Stimulated activated CD8-positive, alpha-beta memory T cell treated with anti-CD3 and anti-CD28 coated beads, Interleukin-4, amount 100 ng/mL, for 24 hours (primary cell): Measurements from ENCODE around the gene AKAP9.
"Not testable (repeated sequence)": the region's sequence is repeated elsewhere in the genome, so short reads cannot be mapped to it uniquely, and the experiment has no call there.

Source experiments
- DNase-seq: peaks from one replicate; pipeline ENCODE4 v3.0.0-alpha.2; 2020; ENCODE audit warnings: low read depth

AKAP9 gene

DNA sequence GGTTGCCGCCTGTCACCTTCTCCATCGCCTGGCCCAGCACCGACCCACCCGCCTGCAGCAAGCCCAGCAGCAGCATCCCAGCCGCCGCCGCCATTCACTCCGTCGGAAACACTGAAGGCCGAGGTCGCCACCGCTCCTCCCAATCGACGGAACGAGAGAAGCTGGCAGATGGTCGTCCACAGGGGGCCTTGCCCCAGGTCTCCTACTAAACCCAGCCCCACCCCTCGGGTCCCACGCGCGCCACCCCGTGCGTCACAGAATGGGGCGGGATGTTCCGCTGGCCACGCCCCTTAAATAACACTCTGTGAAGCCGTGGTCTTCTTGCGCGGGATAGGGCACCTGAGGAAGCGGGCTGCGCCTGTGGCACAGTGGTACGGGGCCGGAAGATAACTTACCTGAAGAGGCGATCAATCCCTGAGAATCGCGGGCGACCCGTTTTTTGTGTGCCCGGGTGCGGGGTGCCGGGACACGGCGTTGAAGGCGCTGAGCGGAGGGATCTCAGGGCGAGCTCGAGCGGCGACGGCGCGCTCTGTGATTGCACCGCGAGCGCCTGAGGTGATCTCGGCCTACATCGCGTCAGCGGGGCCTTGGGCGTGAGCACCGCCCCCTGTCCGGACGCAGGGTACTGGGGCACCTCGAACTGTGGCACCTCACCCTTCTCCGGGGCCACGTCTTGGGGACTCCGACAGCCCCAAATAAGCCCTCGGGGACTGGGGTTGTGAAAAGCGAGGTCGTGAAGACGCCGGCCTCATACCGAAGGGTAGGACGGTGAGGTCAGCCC is 193.8 kb downstream of the AKAP9 start, which contains the start of gene CYP51A1:
TSS of gene CYP51A1 (minus strand) at position 207 of the 781 bp plus-strand sequence. CDS start at position 94, 113 bp downstream.
- DNase-seq, result peak; percentile 85

DNA sequence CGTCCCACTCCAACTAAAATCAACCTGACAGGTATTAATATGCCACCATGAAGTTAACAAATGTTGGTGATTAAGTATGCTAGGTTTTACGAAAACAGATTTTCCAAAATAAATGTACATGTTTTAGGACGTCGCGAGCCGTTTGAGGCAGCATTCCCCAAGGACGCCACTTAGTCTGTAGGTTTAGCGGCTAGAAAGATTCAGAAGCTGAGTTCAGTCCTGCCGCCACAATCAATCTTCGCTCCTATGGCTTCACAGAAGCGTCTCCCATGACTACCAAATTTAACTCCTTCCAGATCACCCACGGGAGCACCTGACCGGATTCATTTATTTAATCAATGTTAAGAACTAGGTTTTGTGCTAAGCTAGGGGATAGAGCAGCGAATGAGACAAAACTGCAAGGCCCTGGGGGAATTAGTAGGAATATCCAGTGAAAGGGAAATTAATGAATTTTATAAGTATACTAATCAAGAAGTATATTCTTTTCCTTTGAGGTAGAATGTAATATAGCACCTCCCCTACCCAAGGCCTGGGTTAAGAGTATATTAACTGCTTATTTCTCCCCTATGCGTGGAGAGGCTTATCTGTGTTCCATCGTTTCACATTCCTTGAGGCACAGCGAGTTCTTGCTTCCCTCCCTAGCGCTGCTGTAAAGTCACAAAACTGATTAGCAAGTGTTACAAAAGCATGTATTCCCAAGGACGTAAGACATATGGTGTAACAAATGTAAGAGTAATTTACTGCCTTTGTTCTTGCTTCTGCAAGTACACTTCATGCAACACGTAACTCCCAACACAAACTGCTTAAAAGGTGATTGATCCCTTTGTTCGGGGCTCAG is 194.6 kb downstream of the AKAP9 start:
- DNase-seq, result no peak

DNA sequence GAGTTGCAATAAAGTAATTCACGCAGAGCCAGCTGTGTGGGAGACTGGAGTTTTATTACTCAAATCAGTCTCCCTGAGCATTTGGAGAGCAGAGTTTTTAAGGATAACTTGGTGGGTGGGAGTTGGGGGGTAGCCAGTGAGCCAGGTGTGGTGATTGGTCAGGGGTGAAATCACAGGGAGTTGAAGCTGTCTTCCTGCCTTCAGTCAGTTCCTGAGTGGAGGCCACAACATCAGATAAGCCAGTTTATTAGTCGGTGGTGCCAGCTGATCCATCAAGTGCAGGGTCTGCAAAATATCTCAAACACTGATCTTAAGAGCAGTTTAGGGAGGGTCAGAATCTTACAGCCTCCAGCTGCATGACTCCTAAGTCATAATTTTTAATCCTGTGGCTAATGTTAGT is 196.9 kb downstream of the AKAP9 start:
- no peak for DNase-seq

DNA sequence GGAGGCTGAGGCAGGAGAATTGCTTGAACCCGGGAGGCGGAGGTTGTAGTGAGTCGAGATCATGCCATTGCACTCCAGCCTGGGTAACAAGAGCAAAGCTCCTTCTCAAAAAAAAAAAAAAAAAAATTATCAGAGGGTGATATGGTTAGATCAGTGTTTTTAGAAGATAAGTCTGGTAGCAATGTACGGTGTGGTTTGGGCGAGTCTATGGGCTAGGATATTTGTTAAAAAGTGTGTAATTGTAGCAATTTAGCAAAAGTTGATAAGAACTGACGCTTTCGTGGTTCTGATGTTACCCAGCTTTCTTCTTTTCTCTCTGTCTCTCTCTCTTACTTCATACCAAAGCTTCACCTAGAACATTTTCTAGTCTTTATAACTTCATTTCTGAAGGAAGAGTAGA is 200.5 kb downstream of the AKAP9 start:
- no peak for DNase-seq

DNA sequence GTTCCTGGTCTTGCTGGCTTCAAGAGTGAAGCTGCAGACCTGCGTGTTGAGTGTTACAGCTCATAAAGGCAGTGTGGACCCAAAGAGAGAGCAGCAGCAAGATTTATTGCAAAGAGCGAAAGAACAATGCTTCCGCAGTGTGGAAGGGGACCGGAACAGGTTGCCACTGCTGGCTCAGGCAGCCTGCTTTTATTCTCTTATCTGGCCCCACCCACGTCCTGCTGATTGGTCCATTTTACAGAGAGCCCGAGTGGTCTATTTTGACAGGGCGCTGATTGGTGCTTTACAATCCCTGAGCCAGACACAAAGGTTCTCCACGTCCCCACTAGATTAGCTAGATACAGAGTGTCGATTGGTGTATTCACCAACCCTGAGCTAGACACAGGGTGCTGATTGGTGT is 202.1 kb downstream of the AKAP9 start:
- not testable (repeated sequence) for DNase-seq

DNA sequence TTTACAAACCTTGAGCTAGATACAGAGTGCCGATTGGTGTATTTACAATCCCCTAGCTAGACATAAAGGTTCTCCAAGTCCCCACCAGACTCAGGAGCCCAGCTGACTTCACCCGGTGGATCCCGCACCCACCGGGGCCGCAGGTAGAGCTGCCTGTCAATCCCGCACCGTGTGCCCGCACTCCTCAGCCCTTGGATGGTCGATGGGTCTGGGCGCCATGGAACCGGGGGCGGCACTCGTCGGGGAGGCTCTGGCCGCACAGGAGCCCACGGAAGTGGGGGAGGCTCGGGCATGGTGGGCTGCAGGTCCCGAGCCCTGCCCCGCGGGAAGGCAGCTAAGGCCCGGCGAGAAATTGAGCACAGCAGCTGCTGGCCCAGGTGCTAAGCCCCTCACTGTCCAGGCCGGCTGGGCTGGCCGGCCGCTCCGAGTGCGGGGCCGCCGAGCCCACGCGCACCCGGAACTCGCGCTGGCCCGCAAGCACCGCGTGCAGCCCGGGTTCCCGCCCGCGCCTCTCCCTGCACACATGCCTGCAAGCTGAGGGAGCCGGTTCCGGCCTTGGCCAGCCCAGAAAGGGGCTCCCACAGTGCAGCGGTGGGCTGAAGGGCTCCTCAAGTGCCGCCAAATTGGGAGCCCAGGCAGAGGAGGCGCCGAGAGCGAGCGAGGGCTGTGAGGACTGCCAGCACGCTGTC is 202.7 kb downstream of the AKAP9 start:
- DNase-seq, result not testable (repeated sequence)

DNA sequence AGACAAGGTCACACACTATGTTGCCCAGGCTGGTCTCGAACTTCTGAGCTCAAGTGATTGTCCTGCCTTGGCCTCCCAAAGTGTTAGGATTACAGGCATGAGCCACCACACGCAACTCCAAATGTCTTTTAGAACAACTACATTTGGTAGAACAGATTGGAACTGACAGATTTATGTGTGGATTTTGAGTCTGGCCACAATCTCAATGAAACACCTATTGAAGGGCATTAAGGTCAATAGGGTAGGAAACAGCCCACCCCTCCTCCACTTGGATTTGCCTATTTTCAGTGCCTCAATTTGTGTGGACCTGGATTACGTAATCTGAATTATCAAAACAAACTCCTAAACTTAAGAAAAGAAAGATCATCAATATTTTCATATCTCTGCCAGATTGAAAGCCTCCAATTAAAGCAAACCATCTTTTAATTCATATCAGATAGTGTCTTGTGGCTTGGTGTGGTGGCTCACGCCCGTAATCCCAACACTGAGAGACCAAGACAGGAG is 209.1 kb downstream of the AKAP9 start:
- DNase-seq, result no peak

DNA sequence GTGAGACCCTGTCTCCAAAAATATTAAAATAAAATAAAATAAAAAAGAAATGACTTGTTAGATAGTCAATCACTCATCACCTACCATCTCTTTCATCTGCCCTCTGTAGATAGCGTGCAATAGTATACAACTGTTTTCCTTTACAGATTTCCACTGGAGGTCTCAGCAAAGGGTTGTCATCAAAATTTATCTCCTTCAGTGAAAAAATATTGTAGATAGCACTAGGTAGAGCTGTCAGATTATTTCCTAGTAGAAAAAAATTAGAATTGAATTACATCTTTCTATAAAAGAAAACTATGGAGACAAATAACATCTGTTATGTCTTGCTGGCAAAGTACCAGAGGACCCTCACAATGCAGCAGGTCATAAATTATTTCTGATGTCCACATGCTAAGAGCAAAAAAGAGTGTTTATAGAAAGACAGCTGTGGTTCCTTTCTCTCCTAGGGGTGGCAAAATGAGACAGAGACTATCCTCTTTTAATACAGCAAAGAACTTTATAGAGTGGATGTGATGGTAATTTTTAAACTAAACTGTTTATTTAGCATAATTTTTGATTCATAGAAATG is 209.9 kb downstream of the AKAP9 start:
- DNase-seq, result no peak

DNA sequence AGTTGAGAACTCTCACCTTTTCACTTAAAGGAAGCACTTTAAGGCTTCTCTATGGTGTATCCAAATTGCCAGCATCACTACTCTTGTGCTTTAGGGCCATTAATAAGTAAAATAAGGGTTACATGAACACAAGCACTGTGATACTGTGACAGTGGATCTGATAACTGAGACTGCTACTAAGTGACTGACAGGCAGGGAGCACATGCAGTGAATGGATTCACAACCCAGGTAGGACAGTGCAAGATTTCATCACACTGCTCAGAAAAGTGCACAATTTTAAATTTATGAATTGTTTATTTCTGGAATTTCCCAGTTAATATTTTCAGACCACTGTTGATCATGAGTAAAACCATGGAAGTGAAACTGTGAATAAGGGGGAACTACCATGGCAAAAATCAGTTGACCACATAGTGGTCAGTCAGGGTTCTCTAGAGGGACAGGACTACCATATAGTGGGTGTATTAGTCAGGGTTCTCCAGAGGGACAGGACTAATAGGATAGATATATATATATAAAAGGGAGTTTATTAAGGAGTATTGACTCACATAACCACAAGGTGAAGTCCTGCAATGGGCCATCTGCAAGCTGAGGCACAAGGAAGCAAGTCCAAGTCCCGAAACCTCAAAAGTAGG is 214.6 kb downstream of the AKAP9 start:
- no peak for DNase-seq

DNA sequence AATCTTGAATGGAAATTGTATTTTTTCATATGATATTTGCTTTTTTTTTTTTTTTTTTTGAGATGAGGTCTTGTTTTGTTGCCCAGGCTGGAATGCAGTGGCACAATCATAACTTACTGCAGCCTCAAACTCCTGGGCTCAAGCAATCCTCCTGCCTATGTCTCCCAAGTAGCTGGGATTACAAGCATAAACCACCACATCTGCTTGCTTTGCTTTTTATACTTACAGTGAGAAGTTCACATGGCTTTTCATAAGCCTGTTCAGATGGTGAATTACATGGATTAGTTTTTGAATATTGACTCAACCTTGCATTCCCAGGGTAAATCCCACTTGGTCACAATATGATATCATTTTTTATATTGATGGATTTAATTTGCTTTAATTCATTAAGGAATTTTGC is 216.3 kb downstream of the AKAP9 start:
- no peak for DNase-seq

DNA sequence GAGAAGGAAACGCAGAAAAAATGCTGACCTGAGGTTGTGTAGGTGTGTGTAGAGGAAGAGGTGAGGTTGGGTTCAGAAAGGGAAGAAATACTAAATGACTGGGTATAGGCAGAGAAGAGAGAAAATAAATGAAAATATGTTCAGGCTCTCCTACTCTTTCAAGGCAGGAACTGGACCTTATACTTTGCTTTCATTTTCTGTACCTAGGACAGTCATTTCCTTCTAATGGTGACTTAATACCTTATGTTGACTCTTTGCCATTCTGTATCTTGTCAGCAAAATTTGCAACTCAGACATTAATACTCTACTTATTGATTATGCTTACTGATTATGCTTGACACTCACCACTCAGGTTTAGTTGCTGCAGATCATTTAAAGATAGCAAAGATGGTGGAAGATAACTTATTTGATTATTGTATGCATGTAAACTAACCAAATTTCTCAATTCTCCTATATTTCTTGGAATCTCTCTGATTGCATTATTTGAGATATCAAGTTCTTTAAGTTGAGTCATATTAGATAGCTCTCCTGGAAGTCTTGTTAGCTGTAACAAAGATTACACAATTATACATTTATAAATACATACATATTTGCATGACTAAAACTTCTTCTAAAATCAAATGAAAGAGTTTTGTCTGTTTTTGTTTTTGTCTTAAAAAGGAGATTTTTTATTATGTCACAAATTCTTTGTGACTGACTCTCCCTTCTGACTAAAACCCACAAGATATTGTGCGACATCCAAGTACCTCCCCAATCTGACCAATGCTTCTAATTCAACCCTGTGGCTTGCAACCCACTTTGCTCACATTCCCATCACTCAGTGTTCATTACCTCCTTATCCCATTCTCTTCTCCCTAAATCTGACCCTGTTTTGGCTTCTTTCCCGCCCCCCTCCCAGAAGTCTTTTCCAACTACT is 218.3 kb downstream of the AKAP9 start:
- no peak for DNase-seq
